Neuronal stem cell (in vitro differentiated cells): ENCODE data around the gene AFF3.

Experiments used
- DNase-seq: peaks from one replicate; pipeline ENCODE4 v3.0.0-alpha.2; 2013; ENCODE audit warnings: low spot score
- H2AFZ ChIP-seq: one replicate; pipeline ENCODE4 v1.6.1; 2013; ENCODE audit warnings: mild to moderate bottlenecking, low read length, inconsistent platforms
- H2AK5ac ChIP-seq: 2 replicates; pipeline ENCODE4 v1.6.1; 2013; ENCODE audit warnings: low read depth, mild to moderate bottlenecking, inconsistent platforms, low read length, moderate library complexity, mixed read lengths
- H2BK120ac ChIP-seq: 2 replicates; pipeline ENCODE4 v1.6.1; 2013; ENCODE audit warnings: low read depth, mild to moderate bottlenecking, inconsistent platforms, low read length, moderate library complexity, mixed read lengths
- H2BK12ac ChIP-seq: one replicate; pipeline ENCODE4 v1.6.1; 2013; ENCODE audit warnings: low read length, inconsistent platforms
- H2BK15ac ChIP-seq: 2 replicates; pipeline ENCODE4 v1.6.1; 2013; ENCODE audit warnings: mild to moderate bottlenecking, low read length, inconsistent platforms, mixed read lengths
- H2BK5ac ChIP-seq: one replicate; pipeline ENCODE4 v1.6.1; 2013; ENCODE audit warnings: inconsistent platforms, mild to moderate bottlenecking, low read length, moderate library complexity
- H3K14ac ChIP-seq: one replicate; pipeline ENCODE4 v1.6.1; 2013; ENCODE audit warnings: low read length, inconsistent platforms
- H3K18ac ChIP-seq: 2 replicates; pipeline ENCODE4 v1.6.1; 2013; ENCODE audit warnings: low read length, inconsistent platforms
- H3K23ac ChIP-seq: 2 replicates; pipeline ENCODE4 v1.6.1; 2013; ENCODE audit warnings: low read depth, mild to moderate bottlenecking, mixed read lengths, low read length, inconsistent platforms; ENCODE audit not compliant: poor library complexity
- H3K27ac ChIP-seq: replicated peaks from 3 replicates; pipeline ENCODE4 v1.5.1; 2013; ENCODE audit warnings: low read length, inconsistent platforms
- H3K27me3 ChIP-seq, 3 experiments: 2 replicates each; pipeline ENCODE4 v1.6.1; 2013; ENCODE audit warnings: low read length in 3 of 3, mild to moderate bottlenecking in 2 of 3, inconsistent platforms in 1 of 3, low read depth in 1 of 3, mixed read lengths in 1 of 3, moderate library complexity in 1 of 3; ENCODE audit not compliant: control insufficient read depth in 3 of 3, insufficient read depth in 3 of 3
- H3K36me3 ChIP-seq, 2 donors: replicated peaks in 1 of 2; 2 replicates each; pipeline ENCODE4 v1.6.1; 2013; ENCODE audit warnings: low read length in 2 of 2; ENCODE audit not compliant: control insufficient read depth in 2 of 2, insufficient read depth in 2 of 2
- H3K4ac ChIP-seq: 2 replicates; pipeline ENCODE4 v1.6.1; 2013; ENCODE audit warnings: inconsistent platforms, mild to moderate bottlenecking, low read length, moderate library complexity
- H3K4me1 ChIP-seq, 2 donors: 1 replicate in 1 of 2; 2 replicates in 1 of 2; pipeline ENCODE4 v1.6.1; 2013; ENCODE audit warnings: low read length in 2 of 2, low read depth in 1 of 2; ENCODE audit not compliant: control insufficient read depth in 2 of 2, insufficient read depth in 1 of 2
- H3K4me2 ChIP-seq: one replicate; pipeline ENCODE4 v1.6.1; 2013; ENCODE audit warnings: mild to moderate bottlenecking, low read length, inconsistent platforms; ENCODE audit not compliant: insufficient read depth, poor library complexity, severe bottlenecking
- H3K4me3 ChIP-seq, 2 donors: 2 replicates each; pipeline ENCODE4 v1.5.1; 2013; ENCODE audit warnings: low read length in 2 of 2, mild to moderate bottlenecking in 2 of 2, inconsistent platforms in 1 of 2, moderate library complexity in 1 of 2
- H3K79me1 ChIP-seq: one replicate; pipeline ENCODE4 v1.6.1; 2013; ENCODE audit warnings: low read depth, mild to moderate bottlenecking, inconsistent platforms, low read length, moderate library complexity
- H3K9ac ChIP-seq: one replicate; pipeline ENCODE4 v1.6.1; 2013; ENCODE audit warnings: mild to moderate bottlenecking, low read depth, low read length, inconsistent platforms; ENCODE audit not compliant: poor library complexity
- H3K9me3 ChIP-seq, 2 donors: replicated peaks in 1 of 2; 2 replicates each; pipeline versions ENCODE3 to v1.6.1; 2013; ENCODE audit warnings: low read length in 2 of 2, mild to moderate bottlenecking in 2 of 2, inconsistent platforms in 1 of 2, low read depth in 1 of 2, mixed read lengths in 1 of 2, moderate library complexity in 1 of 2; ENCODE audit not compliant: control insufficient read depth in 2 of 2, insufficient read depth in 1 of 2
- H4K8ac ChIP-seq: one replicate; pipeline ENCODE4 v1.6.1; 2013; ENCODE audit warnings: low read depth, mild to moderate bottlenecking, inconsistent platforms, low read length, moderate library complexity
- H4K91ac ChIP-seq: one replicate; pipeline ENCODE4 v1.6.1; 2013; ENCODE audit warnings: low read length, low read depth, mild to moderate bottlenecking, inconsistent platforms; ENCODE audit not compliant: poor library complexity
- WGBS, 2 donors: extraction: QIAGEN DNeasy Blood & Tissue Kit; methylation state at CpG; one replicate each; pipeline ENCODE4 v1.1.7; 2013; ENCODE audit warnings: missing lambda C conversion rate in 2 of 2, mixed read lengths in 1 of 2; ENCODE audit not compliant: insufficient read length in 2 of 2, insufficient replicate concordance in 1 of 2; ENCODE audit errors: extremely low coverage in 2 of 2; 5-methylcytosine and 5-hydroxymethylcytosine counted together

AFF3 gene

DNA sequence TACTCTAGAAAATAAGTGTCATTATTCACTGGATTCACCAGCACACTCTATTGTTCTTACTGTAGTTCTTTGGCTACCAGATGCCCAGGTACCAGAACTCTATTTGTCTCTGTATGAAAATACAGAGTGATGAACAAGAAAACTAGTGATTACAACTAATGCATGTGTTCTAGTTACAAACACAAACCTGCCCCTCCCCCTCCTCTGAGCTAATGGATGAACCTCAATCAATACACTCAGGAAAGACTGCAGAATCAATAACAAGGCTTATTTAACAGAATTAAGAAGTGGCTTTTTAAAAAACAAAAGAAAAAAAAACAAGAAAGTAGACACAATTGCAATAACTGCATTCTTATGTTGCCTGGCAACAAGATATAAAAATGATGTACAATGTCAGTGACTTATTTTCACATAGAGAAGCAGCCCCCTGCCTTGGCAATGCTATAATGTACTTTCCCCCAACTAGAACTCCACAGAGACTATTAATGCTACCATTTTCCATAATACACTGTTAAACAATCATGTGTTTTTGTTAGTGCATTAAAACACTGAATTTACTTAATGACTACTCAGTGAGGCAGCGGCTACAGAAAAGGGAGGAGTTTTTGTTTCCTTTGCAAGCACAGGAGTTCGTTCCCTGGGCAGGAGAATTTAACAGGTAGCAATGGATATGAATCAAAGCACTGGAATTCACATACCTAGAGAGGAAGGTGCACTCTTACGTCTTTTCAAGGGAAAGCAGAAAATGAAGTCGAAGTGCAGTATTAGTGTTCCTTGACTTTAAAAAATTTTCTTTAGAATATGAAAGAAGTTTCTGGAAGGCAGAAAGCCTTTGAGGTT is 333.8 kb downstream of the AFF3 start:
- Histone ChIP-seq H3K14ac (no peak overlapping the region), H3K27ac (no peak overlapping the region), H3K9me3 (no peaks in the 10 kb centered on the region), H2BK12ac (no peak overlapping the region), H2BK120ac (no peak overlapping the region), H2BK5ac (no peak overlapping the region), H3K23ac (no peak overlapping the region), H3K4me2 (no peak overlapping the region), H2AFZ (no peak overlapping the region), H3K18ac (no peak overlapping the region), H3K4me1 (peaks cover 7 to 12% of the 10 kb centered on the region in 2 donors), H3K79me1 (no peaks in the 10 kb centered on the region), H3K4ac (no peak overlapping the region), H4K91ac (no peak overlapping the region), H3K36me3 (no peaks in the 10 kb centered on the region), H3K4me3 (no peak overlapping the region), H3K27me3 (no peaks in the 10 kb centered on the region), H2BK15ac (no peak overlapping the region), H3K9ac (no peak overlapping the region), H4K8ac (no peak overlapping the region), H2AK5ac (no peak overlapping the region)
- no CpG with 5 or more reads among the region's 4 CpGs for WGBS, 2 donors
- no peak for DNase-seq

GRCh38 chr2:99806758-99807157 is 335.6 kb downstream of the AFF3 start:
- H3K4me1 ChIP-seq, result peaks cover 7 to 12% of the 10 kb centered on the region in 2 donors
- H3K18ac ChIP-seq, result no peak overlapping the region
- WGBS, 2 donors, result no CpG with 5 or more reads among the region's 4 CpGs

GRCh38 chr2:99805930-99806476 is 336.4 kb downstream of the AFF3 start:
- Histone ChIP-seq H2BK120ac (no peak overlapping the region), H3K27ac (no peak overlapping the region), H2BK15ac (no peak overlapping the region), H2BK12ac (no peak overlapping the region), H3K9ac (no peak overlapping the region), H3K4me2 (no peak overlapping the region), H3K18ac (no peak overlapping the region), H3K4me1 (peaks cover 7 to 12% of the 10 kb centered on the region in 2 donors), H2BK5ac (no peak overlapping the region), H2AFZ (no peak overlapping the region), H3K36me3 (no peaks in the 10 kb centered on the region), H3K14ac (no peak overlapping the region), H4K91ac (no peak overlapping the region), H3K79me1 (no peaks in the 10 kb centered on the region), H4K8ac (no peak overlapping the region), H2AK5ac (no peak overlapping the region), H3K23ac (no peak overlapping the region), H3K4ac (no peak overlapping the region), H3K27me3 (no peaks in the 10 kb centered on the region), H3K9me3 (no peaks in the 10 kb centered on the region), H3K4me3 (no peak overlapping the region)
- WGBS, 2 donors, result no CpG with 5 or more reads among the region's 5 CpGs
- DNase-seq, result no peak

More at GRCh38 chr2:99806758-99807157, 335.6 kb downstream of the AFF3 start:
- Histone ChIP-seq H3K4me2 (no peak overlapping the region), H3K23ac (no peak overlapping the region), H3K4me3 (no peak overlapping the region), H3K36me3 (no peaks in the 10 kb centered on the region), H2AK5ac (no peak overlapping the region), H3K9ac (no peak overlapping the region), H2AFZ (no peak overlapping the region), H3K14ac (no peak overlapping the region), H3K27ac (no peak overlapping the region), H3K9me3 (no peaks in the 10 kb centered on the region), H4K8ac (no peak overlapping the region), H3K4ac (no peak overlapping the region), H3K27me3 (no peaks in the 10 kb centered on the region), H2BK12ac (no peak overlapping the region), H4K91ac (no peak overlapping the region), H2BK15ac (no peak overlapping the region), H3K79me1 (no peaks in the 10 kb centered on the region), H2BK120ac (no peak overlapping the region), H2BK5ac (no peak overlapping the region)
- DNase-seq, result no peak

GRCh38 chr2:99803846-99804245 is 338.5 kb downstream of the AFF3 start:
- no peak for DNase-seq
- WGBS, 2 donors, result no CpG with 5 or more reads among the region's 1 CpG

More at GRCh38 chr2:99803846-99804245, 338.5 kb downstream of the AFF3 start:
- Histone ChIP-seq H3K27ac (no peak overlapping the region), H2BK5ac (no peak overlapping the region), H3K36me3 (no peaks in the 10 kb centered on the region), H3K14ac (no peak overlapping the region), H3K18ac (no peak overlapping the region), H3K4ac (no peak overlapping the region), H2BK12ac (no peak overlapping the region), H2BK15ac (no peak overlapping the region), H2BK120ac (no peak overlapping the region), H3K27me3 (no peaks in the 10 kb centered on the region), H3K79me1 (no peaks in the 10 kb centered on the region), H3K4me1 (peaks cover 2 to 3% of the 10 kb centered on the region in 2 donors), H3K4me3 (no peak overlapping the region), H4K91ac (no peak overlapping the region), H3K23ac (no peak overlapping the region), H2AFZ (no peak overlapping the region), H3K9me3 (no peaks in the 10 kb centered on the region), H3K4me2 (no peak overlapping the region), H4K8ac (no peak overlapping the region), H2AK5ac (no peak overlapping the region), H3K9ac (no peak overlapping the region)
